Esophagus squamous epithelium (tissue), 4 donors: ENCODE results near the gene MTX2.
A peak's percentile ranks its signal among the peaks of the same experiment; 100 is the strongest.

Experiments used
- CTCF ChIP-seq, 6 experiments: fragments of 450-650 bp in 4 of 6; fragments of 200-600 bp in 2 of 6; sonication (generic) in 2 of 6; IDR thresholded peaks; one replicate each; pipeline ENCODE4 v1.5.1; 2016 to 2019; ENCODE audit warnings: antibody characterized with exemption in 6 of 6, mild to moderate bottlenecking in 4 of 6, moderate library complexity in 4 of 6
- POLR2A ChIP-seq, 4 donors: fragments of 450-650 bp; IDR thresholded peaks; one replicate each; pipeline ENCODE4 v1.6.1; 2017; ENCODE audit warnings: antibody characterized with exemption in 4 of 4, mild to moderate bottlenecking in 4 of 4, moderate library complexity in 3 of 4

- TF ChIP-seq CTCF (IDR thresholded peaks at IDR 0.05) (peak in 5 of 6 experiments; percentile 7 to 43 (median 27)), POLR2A (IDR thresholded peaks at IDR 0.05) (peak in 2 of 4 donors; percentile 22 to 51)
Observed at GRCh38 chr2:176269319-176270099, at the start of gene MTX2.
